Stimulated activated CD4-positive, alpha-beta T cell treated with anti-CD3 and anti-CD28 coated beads, Interleukin-2, amount 100 ng/mL, for 48 hours (primary cell): ENCODE data around the gene TXLNG.
A peak's percentile ranks its signal among the peaks of the same experiment; 100 is the strongest.
"Not testable (repeated sequence)": the region's sequence is repeated elsewhere in the genome, so short reads cannot be mapped to it uniquely, and the experiment has no call there.

ENCODE experiments used
- DNase-seq, 2 donors: peaks; one replicate each; pipeline ENCODE4 v3.0.0-alpha.2; 2020

The TXLNG gene

GRCh38 chrX:16786139-16786790 is at the start of gene TXLNG:
TSS of gene TXLNG (plus strand) at chrX:16786466. CDS start at chrX:16786488, 22 bp downstream.
- DNase-seq: peak; percentile 78 to 93

- DNase-seq: no peak
Measured at GRCh38 chrX:16737024-16737423, 49.2 kb upstream of the TXLNG start.

GRCh38 chrX:16739574-16739973 is 46.7 kb upstream of the TXLNG start:
- DNase-seq: no peak

- no peak for DNase-seq
Measured at GRCh38 chrX:16743604-16744325, 42.5 kb upstream of the TXLNG start.

GRCh38 chrX:16745102-16745501 is 41.2 kb upstream of the TXLNG start:
- DNase-seq: no peak

GRCh38 chrX:16745659-16746058 is 40.6 kb upstream of the TXLNG start:
- no peak for DNase-seq

- DNase-seq: no peak
Measured at GRCh38 chrX:16748425-16748824, 37.8 kb upstream of the TXLNG start.

GRCh38 chrX:16750136-16750535 is 36.1 kb upstream of the TXLNG start:
- no peak for DNase-seq

GRCh38 chrX:16754019-16754418 is 32.2 kb upstream of the TXLNG start:
- DNase-seq: no peak

- no peak for DNase-seq
Measured at GRCh38 chrX:16756724-16757123, 29.5 kb upstream of the TXLNG start.

- DNase-seq: not testable (repeated sequence)
Measured at GRCh38 chrX:16761500-16761899, 24.8 kb upstream of the TXLNG start.

- no peak for DNase-seq
Measured at GRCh38 chrX:16762579-16762978, 23.7 kb upstream of the TXLNG start.

GRCh38 chrX:16765594-16765993 is 20.7 kb upstream of the TXLNG start:
- no peak for DNase-seq

- no peak for DNase-seq
Measured at GRCh38 chrX:16770970-16771482, 15.2 kb upstream of the TXLNG start.

GRCh38 chrX:16771483-16772398 is 14.5 kb upstream of the TXLNG start:
- DNase-seq: no peak

GRCh38 chrX:16772460-16772859 is 13.8 kb upstream of the TXLNG start:
- DNase-seq: no peak

GRCh38 chrX:16774746-16775145 is 11.5 kb upstream of the TXLNG start:
- DNase-seq: no peak

- no peak for DNase-seq
Measured at GRCh38 chrX:16778545-16778944, 7.7 kb upstream of the TXLNG start.

- DNase-seq: no peak
Measured at GRCh38 chrX:16778993-16779392, 7.3 kb upstream of the TXLNG start.

- DNase-seq: not testable (repeated sequence)
Measured at GRCh38 chrX:16779815-16780214, 6.5 kb upstream of the TXLNG start.

GRCh38 chrX:16783452-16783851 is 2.8 kb upstream of the TXLNG start:
- no peak for DNase-seq

- DNase-seq: not testable (repeated sequence)
Measured at GRCh38 chrX:16784440-16784839, 1.8 kb upstream of the TXLNG start.
